CD4-positive, alpha-beta T cell treated with Interleukin-15 for 4 hours (primary cell): ENCODE measurements around the gene DOK3.

Experiments used
- DNase-seq: peaks from one replicate; pipeline ENCODE4 v3.0.0-alpha.2; 2020; ENCODE audit warnings: low spot score

The DOK3 gene, protein sequence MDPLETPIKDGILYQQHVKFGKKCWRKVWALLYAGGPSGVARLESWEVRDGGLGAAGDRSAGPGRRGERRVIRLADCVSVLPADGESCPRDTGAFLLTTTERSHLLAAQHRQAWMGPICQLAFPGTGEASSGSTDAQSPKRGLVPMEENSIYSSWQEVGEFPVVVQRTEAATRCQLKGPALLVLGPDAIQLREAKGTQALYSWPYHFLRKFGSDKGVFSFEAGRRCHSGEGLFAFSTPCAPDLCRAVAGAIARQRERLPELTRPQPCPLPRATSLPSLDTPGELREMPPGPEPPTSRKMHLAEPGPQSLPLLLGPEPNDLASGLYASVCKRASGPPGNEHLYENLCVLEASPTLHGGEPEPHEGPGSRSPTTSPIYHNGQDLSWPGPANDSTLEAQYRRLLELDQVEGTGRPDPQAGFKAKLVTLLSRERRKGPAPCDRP

DNA sequence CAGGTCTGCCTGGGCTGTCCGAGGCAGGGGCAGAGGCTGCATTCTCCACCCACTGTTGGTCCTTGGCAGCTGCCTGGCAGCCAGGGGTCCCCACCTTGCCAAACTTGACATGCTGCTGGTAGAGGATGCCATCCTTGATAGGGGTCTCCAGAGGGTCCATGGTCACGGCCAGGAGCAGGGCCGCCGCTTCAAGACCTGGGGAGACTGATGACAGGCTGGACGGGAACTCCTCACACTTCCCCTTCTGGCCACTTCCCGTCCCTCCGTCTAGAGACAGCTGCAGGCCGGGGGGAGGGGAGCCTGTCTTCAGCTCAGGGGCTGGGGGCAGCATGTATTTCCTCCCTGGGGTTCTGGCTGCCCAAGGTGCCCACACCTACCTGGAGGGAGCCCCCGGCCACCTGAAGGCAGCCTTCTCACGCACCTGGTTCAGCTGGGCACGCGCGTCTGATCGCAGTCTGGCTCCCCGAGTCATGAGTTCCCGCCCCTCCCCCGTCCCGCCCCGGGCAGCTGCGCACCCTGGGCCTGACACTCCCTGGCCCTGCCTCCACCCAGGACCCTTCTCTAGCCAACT is at the start of gene DOK3:
DOK3 (minus strand) TSS at position 446 of the 571 bp plus-strand sequence; CDS start at position 160, 286 bp downstream.
- no peak for DNase-seq

DNA sequence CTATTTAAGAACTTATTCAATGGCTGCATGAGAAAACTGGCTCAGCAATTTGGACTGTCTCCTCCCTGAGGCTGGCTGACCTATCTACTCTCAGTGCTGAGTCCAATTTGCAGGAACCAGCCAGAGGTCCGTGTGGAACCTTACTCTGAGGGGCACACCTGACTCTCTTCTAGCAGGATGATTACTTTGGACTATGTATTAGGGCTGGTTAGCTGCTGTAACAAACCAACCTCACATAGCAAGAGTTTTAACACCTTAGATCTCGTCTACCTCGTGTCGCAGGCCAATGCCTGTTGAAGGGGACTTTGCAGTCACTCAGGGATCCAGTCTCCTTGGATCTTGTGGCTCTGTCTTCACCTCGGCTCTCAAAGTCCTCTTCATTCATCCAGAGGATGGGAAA is 48.2 kb upstream of the DOK3 start:
- DNase-seq = no peak

DNA sequence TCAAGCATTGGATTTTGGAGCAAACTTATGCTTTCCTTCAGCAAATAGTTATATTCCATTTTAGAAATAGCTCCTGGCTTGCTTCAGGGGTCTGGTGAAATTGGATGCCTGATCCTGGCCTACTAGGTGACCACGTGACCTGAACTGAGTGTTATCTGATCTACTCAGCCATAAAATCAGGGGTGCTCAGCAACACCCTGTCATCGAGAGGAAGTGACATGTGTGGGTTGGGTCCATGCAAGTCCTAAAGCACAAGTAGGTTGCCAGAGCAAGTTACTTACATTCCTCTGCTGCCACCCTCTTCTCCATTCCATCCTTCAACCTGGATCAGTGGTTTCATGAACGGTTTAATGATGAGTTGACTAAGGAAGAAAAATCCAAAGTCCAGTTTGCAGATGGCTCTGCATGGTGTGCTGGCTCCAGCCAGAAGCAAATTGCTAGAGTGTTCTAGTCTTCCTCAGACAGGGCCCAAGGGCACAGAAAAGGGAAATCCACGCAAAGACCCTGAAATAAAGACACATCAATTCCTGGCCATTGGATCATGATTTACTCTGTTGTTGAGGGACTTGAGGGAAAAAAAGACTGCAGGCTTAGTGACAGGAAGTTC is 47.5 kb upstream of the DOK3 start:
- peak; percentile 31 for DNase-seq

DNA sequence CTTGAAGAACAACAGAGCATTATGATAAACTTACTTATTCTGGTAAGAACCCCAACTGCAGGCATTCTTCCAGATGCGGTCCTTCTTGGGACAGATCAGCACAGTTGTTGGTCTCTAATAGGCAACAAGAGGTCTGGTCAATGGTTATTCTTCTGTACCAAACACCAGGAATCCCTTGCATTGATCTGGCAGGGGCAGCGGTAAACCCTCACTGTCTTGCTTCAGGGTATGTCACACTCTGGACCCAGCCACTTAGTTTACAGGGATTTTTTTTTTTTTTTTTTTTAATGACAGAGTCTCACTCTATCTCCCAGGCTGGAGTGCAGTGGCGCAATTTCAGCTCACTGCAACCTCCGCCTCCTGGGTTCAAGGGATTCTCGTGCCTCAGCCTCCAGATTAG is 46.0 kb upstream of the DOK3 start:
- no peak for DNase-seq

DNA sequence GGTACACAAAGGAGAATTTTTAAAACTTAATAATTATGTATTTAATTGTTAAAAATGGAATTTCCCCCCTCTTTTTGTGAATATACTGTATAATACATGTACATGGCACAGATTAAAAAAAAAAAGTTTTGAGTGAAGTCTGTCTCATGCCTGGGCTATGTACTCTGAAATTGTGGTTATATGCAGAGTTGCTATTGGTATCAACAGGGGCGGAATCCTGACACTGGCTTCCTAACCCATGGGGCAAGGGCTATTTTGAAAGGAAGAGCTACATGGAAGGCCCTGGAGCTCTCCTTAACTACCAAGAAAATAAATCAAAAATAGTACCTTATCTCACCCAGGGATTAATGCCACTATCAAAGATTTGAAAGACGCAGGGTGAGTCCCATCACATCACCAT is 45.6 kb upstream of the DOK3 start:
- DNase-seq = no peak

DNA sequence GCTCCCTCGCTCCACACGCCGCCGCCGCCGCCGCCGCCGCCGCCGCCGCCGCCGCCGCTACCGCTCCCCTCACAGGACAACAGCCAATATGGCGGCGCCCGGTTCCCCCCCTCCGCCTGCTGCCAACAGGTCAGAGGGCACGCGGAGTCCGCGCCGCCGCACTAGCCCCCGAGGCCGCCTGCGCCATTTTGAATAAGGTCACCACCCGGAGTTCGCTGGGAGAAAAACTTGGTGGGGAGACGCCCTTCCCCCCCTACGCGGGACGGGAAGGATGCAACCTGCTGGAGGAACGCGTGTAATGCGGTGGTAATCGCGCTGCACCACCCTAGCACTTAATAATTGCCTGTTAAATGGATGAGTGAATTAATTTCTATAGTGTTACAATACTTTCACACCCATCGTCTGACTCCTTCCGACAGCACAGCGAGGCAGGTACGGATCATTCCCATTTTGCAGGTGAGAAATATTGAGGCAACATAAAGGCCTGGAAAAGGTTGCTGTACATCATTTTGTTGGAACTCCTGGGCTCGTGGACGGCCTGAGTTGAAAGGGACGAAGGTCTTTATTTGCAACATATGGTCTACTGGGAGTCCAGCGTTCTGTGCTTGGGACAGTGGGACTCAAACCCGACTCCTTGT is 45.0 kb upstream of the DOK3 start, which contains the start of gene FAM193B:
FAM193B (minus strand) TSS at position 90 of the 638 bp plus-strand sequence. CDS start 105 bp downstream, outside the sequence.
- peak; percentile 96 for DNase-seq

DNA sequence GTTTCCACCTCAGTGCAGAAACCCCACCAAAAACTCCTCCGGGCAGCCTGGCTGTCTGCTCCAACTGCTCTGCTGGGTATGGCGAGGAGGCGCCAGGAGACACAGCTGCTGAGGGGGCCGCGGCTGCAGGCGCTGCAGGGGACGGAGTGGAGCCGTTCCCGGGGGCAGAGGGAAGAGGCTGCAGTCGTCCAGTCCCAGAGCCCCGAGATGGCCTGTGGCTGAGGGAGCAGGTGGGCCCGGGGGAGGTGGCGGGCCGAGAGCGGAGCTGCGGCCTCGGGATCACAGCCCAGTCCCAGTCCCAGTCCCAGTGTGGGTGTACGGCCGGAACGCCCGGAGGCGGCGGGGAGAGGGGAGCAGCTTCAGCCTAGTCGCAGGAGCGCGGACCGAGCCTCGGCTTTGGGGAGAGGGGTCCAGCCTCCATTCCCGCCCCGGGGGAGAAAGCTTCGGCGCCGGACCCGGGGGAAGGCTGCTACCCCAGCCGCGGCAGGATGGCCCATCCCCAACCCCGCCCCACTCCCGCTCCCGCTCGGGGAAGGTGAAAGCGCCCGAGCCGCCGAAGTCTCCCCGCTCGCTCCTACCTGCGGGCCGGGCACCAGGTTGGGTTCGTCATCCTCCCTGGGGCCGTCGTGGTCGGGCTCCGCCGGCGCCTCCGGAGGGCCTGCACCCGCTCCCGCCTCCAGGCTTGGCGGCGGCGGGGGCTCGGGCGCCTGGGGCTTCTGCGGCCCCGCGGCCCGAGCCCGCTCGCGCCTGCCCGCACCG is 44.2 kb upstream of the DOK3 start:
- DNase-seq = peak; percentile 13

DNA sequence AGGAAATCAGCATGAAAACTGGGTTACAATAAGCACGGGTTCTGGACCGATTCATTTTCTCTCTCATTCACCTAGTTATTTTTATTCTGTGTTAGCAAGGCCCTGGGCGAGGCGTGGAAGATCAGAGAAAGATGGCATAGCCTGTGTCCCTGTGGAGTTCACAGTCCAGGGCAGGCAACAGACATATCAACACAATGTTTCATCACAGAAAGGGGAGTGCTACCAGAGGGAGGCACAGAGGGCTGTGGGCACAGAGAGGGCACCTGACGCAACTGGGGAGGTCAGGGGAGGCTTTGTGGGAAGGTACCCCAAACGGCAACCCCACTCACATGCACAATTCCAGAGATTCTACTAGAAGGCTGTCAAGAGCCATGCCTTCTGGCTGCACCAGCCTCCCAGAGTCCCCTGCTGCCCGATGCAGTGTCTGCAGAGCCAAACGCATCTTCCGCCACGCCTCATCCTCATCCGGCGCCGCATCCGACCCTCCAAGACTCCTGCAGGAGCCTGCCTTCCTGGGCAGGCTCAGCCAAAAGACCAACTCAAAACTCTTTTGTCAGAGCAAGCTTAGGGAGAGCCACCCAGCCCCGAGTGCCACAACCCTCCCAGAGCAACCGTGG is 43.3 kb upstream of the DOK3 start:
- DNase-seq = no peak

DNA sequence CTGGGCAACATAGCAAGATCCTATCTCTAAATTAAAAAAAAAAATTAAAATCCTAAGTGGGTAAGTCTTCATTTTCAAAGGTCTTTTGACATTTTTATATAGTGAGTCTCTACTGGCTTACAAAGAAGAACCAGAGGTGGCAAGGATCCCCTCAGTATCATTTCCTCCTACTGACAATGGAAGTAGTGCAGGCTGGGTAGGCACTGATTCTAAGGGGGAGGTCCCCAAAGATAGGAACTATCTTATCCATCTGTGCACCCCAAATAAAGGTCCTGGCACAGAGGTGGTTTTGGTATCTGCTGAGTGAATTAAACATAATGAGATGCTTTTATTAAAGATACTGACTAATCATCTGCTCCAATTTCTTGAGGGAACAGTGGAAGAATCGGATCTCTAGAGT is 40.5 kb upstream of the DOK3 start:
- DNase-seq = no peak

DNA sequence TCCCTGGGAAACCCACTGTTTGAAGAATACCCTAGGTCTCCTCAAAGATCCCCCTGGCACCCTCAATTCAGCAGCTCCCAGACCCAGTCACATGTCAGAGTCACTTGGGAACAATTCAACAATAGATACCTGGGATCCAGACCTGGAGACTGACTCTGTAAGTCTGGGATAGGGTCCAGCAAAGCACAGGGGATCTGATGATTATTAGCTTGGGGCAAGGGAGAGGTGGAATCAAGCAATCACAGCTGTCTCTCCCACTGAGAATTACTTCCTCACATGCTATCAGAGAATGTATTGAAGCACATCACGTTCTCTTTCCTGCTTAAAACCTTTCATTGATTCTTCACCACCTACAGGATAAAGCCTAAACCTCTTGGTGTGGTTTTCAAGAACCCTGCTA is 38.9 kb upstream of the DOK3 start:
- DNase-seq = no peak

DNA sequence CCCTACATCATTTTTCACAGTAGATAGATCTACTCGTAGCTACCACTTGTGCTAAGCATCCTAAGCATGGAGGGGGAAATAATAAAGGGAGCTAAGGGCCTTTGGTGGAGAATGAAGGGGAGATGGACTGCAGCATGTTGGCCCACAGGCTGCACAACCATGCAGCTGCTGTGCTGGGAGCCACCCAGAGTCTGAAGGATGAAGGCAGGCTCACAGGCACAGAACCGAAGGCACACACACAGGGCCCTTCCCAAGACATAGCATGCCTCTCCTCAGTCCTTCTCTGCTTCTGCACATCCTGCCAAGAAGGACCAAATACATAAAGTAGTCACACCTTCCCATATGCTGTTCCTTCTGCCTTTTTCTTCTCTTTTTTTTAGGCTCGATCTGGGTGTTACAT is 38.1 kb upstream of the DOK3 start:
- no peak for DNase-seq

DNA sequence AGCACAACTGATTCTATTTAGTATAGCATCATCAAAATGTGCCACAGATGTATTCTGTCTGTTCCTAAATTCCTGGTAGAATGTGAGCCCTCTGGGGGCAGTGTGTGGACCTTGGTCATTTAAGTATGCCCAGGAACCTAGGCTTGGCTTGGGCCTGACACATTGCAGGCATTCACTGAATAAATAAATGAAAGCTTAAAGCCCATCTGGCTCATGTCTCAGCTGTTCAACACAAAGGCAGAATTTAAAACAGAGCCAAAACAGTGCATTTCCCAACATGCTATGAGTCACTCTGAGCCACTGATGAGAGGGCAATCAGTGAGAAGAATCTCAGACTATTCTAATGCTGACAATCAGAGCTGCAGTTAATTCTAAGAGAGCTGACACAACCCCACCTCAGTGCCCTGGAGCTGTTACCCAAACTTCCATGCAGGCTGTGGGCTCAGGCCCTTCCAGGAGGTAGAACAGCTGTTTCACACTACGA is 36.7 kb upstream of the DOK3 start:
- DNase-seq = no peak

DNA sequence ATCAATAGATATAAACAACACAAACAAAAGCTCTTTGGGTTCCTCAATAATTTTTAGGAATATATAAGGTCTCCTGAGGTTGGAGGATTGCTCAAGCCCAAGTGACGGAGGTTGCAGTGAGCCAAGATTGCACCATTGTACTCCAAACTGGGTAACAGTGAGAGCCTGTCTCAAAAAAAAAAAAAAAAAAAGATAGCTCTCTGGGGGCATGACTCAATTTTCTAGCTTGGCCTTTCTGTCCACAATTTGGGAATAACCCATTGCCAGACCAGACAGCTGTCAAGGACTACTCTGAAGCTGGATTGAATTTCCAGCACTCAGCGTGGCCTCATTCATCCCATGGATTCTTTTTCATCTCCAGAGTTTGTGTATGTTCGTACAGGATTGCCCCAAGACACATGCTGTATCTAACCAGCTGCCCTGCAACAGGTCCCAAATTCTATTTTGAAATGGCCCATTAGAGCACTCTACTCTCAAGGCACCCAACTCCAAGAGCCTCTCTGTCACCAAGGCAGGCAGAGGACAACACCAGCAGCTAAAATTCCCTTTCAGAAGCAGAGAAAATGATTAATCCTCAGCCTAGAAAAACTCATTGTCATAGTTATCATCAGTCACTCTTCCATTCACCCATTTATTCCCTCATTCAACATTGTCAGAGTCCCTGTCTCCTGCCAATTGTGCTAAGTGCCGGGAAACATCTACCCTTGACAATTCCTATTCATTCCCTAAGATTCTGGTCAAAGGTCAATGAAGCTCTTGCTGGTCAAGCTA is 36.0 kb upstream of the DOK3 start:
- DNase-seq = no peak

DNA sequence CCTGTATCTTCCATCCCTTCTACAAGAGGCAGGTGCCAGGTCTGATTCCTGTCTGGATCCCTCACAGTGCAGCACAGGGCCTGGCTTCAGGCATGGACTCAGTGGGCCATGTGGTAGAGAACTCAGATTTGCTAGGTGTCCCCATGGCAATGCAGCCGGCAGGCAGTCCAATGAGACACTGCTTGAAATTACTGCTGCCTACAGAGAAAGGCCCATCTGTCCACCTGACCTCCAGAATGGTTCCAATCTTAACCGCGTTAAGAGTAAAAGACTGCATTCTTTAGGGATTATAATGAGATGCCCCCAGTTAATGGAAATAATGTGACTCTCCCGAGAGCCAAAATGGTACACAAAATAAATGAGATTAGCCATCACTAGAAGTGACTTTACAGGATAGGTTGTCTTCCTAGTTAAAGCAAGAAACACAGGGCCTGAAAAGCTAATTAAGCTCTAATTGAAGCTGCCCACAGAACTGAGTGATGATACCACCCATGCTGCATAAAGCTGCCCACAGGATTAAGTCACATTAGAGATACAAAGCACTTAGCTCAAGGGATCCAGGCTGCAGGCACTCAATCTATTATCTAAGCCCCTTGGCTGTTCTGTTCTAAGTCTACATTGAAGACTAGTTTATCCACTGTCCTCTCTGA is 33.3 kb upstream of the DOK3 start:
- no peak for DNase-seq

DNA sequence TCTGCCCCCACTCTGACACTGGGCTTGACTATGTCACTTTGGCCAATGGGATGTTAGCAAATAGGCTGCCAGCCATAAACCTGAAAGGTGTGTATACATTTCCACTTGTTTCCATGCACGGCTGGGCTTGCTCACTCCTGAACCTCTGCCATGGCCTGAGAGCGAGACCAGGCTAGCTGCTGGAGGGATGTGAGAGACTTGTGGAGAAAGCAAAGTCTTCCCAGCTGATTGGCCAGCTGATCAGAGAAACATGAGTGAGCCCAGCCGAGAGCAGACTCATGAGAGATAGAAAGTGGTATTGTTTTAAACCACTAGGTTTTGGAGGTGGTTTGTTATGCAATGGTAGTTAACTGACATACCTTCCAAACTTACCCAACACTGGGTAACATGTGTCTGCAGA is 30.8 kb upstream of the DOK3 start:
- DNase-seq = no peak

DNA sequence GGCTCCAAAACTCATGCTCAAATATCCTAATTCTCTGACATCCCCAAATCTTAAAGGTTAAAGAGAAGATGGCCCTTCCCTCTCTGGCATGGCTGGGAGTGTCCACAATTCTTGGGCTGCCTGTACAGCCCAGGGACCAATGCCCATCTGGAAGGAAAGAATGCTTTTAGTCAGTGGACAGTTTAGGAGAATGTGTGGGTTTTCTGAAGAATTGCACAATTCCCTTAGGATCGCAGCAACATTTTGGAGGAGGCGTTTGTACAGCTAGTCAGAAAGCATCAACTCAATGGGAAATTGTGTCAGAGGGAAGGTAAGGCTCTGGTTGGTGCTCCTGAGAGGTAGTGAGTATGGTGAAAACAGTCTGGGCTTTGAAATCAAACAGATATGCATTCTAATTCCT is 29.8 kb upstream of the DOK3 start:
- no peak for DNase-seq

DNA sequence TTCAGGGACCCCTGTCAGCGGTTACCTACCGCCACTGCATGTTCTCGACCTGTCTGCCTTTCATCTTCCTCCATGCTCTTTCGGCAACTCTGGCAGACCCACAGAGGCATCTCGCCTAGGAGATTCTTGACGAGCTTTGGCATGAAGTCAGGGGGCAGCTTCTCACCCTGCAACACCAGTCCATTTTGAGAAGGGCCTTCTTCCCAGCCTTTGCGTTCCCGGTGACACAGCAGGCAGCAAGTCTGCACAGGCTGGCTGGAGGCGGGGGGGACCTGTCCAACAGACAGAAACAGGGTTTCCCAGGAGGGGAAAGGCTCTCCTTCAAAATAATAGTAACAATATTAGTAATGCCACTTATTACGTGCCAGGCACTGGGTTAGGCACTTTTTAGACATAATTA is 29.2 kb upstream of the DOK3 start:
- DNase-seq = no peak

DNA sequence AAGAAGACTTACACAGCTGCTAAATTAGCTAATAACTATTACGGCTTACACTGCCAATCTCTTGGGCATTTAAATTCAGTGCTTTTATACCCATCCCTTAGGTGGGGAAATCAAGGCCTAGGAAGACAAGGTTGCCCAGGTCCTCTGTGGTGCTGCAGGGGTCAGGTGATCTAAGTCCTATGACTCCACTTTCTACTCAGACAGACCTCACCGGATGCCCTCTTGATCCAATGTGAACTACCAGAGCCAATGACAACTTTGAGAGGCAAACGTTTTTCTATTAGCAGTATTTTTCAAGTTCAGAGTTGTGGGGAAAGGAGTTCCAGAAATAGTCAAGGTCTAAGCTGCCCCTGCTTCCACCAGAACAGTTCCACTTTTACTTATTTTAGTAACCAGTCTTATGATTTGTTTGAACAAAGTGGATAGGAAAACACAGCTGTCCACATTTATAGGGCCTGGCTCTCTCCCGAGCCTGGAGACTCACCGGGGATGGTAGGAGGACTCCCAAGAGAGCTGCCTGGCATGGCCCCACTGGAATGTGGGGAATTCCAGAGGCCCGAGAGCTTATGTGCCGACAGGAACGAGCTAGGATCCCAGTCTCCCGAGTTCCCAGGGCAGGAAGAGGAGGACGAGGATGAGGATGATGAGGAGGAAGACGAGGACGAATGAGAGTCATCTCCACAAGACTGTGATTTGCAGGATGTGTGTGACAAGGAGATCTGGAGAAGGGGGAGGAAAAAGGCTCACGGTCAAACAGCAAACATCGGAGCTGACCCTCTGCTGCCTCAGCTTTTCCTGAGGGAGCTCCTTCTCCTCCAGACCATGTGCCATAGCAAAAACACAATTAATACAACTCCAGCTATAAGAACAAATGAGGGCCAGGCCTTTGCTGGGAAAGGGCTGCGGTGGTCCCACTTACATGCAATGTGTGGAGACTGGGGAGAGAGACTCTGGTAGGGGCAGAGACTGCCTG is 28.0 kb upstream of the DOK3 start:
- DNase-seq = no peak

DNA sequence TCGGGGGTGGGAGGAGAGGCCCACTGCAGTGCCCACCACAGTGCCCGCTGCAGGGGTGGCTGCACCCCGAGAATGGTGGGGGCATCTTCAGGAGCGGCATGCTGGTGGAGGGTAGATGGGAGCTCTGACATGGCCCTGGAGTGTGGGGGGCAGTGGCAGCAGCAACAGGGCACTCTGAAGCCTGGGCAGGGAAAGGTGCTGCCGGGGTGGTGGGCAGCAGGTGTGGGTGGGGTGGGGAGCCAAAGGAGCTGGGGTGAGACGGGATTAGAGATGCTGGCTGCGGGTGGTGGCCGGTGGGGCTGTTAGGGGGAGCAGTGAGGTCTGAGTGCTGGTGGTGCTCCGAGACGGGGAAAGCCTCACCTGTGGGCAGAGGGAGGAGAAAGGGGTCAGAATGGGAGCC is 26.8 kb upstream of the DOK3 start:
- DNase-seq = no peak
